Right hindlimb (tissue), 1 donor: ENCODE results near the gene EPN2.
A peak's percentile ranks its signal among the peaks of the same experiment; 100 is the strongest.

Source experiments
- DNase-seq: peaks from one replicate; pipeline ENCODE4 v3.0.0-alpha.2; 2018

The EPN2 gene

GRCh38 chr17:19371259-19372010 is 134.3 kb downstream of the EPN2 start:
- DNase-seq: peak; percentile 17

GRCh38 chr17:19372011-19372370 is 134.8 kb downstream of the EPN2 start:
- DNase-seq: peak; percentile 11

- peak; percentile 15 for DNase-seq
These were observed 135.3 kb downstream of the EPN2 start for GRCh38 chr17:19372439-19372838.

GRCh38 chr17:19372866-19373504 is 135.8 kb downstream of the EPN2 start:
- DNase-seq: peak; percentile 16

GRCh38 chr17:19374136-19374535 is 137.0 kb downstream of the EPN2 start:
- DNase-seq: no peak

GRCh38 chr17:19375732-19376131 is 138.6 kb downstream of the EPN2 start:
- no peak for DNase-seq

GRCh38 chr17:19376811-19377210 is 139.6 kb downstream of the EPN2 start:
- DNase-seq: no peak

GRCh38 chr17:19377602-19378415 is 140.6 kb downstream of the EPN2 start:
- peak; percentile 100 for DNase-seq

GRCh38 chr17:19378416-19379360 is 141.5 kb downstream of the EPN2 start, which contains the start of gene MAPK7:
Gene MAPK7, plus strand, starts transcription at chr17:19378498. Its CDS starts 403 bp downstream, at chr17:19378901.
- DNase-seq: peak; percentile 38

- DNase-seq: peak; percentile 18
These were observed 142.3 kb downstream of the EPN2 start for GRCh38 chr17:19379361-19380065.

- DNase-seq: peak; percentile 33
These were observed 143.5 kb downstream of the EPN2 start for GRCh38 chr17:19380481-19381301.

- DNase-seq: peak; percentile 18
These were observed 144.2 kb downstream of the EPN2 start for GRCh38 chr17:19381361-19381740.

- DNase-seq: peak; percentile 24
These were observed 144.7 kb downstream of the EPN2 start for GRCh38 chr17:19381741-19382444.

- peak; percentile 19 for DNase-seq
These were observed 145.6 kb downstream of the EPN2 start for GRCh38 chr17:19382531-19383444.

GRCh38 chr17:19383681-19384470 is 146.7 kb downstream of the EPN2 start:
- peak; percentile 57 for DNase-seq

GRCh38 chr17:19384723-19385391 is 147.7 kb downstream of the EPN2 start:
- DNase-seq: peak; percentile 95

GRCh38 chr17:19385521-19385983 is 148.4 kb downstream of the EPN2 start:
- DNase-seq: no peak
